H1 (cell line): ENCODE measurements around the gene TLR2. TPM values are rescaled to one million over a fixed set of nuclear protein-coding genes. Genes with fewer than 3 reads are reported as not detected.

Source experiments
- CTCF ChIA-PET: fragments of 300-600 bp; sonication (Branson Sonifier 250); formaldehyde crosslinking; loops from one replicate; lab custom pipeline; 2021; ENCODE audit not compliant: partially characterized antibody; lab: Charles Lee
- POLR2A ChIA-PET: fragments of 300-600 bp; sonication (Branson Sonifier 250); formaldehyde crosslinking; loops from one replicate; lab custom pipeline; 2021; ENCODE audit warnings: inconsistent platforms; ENCODE audit not compliant: partially characterized antibody; lab: Charles Lee
- DNase-seq, 2 experiments: peaks; one replicate each; pipeline versions ENCODE4 v3.0.0 to v3.0.0-alpha.2; 2010 to 2022; ENCODE audit warnings: low spot score in 2 of 2, low read depth in 1 of 2, mixed read lengths in 1 of 2
- FAIRE-seq: peaks from 2 replicates; lab custom pipeline; 2011; peaks lifted over from hg19 to GRCh38; lab: Jason Lieb, UNC
- H2AFZ ChIP-seq: 2 replicates; pipeline ENCODE4 v1.8.1; 2012; ENCODE audit warnings: low read length, inconsistent platforms
- H2AK5ac ChIP-seq: 2 replicates; pipeline ENCODE4 v1.6.1; 2013; ENCODE audit warnings: low read depth, low read length
- H2BK120ac ChIP-seq: replicated peaks from 2 replicates; pipeline ENCODE3; 2013; ENCODE audit warnings: low read depth, low read length, inconsistent platforms
- H2BK12ac ChIP-seq: 2 replicates; pipeline ENCODE4 v1.6.1; 2013; ENCODE audit warnings: low read depth, low read length
- H2BK15ac ChIP-seq: 2 replicates; pipeline ENCODE4 v1.6.1; 2013; ENCODE audit warnings: low read length
- H2BK20ac ChIP-seq: 2 replicates; pipeline ENCODE4 v1.6.1; 2013; ENCODE audit warnings: low read length
- H2BK5ac ChIP-seq: 2 replicates; pipeline ENCODE4 v1.6.1; 2013; ENCODE audit warnings: low read depth, low read length
- H3K14ac ChIP-seq: 2 replicates; pipeline ENCODE4 v1.6.1; 2013; ENCODE audit warnings: inconsistent platforms; ENCODE audit not compliant: insufficient read length
- H3K18ac ChIP-seq: 2 replicates; pipeline ENCODE4 v1.6.1; 2013; ENCODE audit warnings: low read length; ENCODE audit errors: extremely low read depth
- H3K23ac ChIP-seq: 2 replicates; pipeline ENCODE4 v1.6.1; 2013; ENCODE audit warnings: inconsistent platforms; ENCODE audit not compliant: insufficient read length
- H3K23me2 ChIP-seq: 2 replicates; pipeline ENCODE4 v1.6.1; 2013; ENCODE audit warnings: low read depth, low read length
- H3K27ac ChIP-seq: 2 replicates; pipeline ENCODE4 v1.6.1; 2011; ENCODE audit warnings: low read depth, low read length, inconsistent platforms
- H3K27me3 ChIP-seq, 4 experiments: replicated peaks in 1 of 4; 1 replicate in 1 of 4; 2 replicates in 3 of 4; pipeline versions ENCODE4 v1.6.1 to v1.8.1; 2011 to 2013; ENCODE audit warnings: low read length in 3 of 4, mild to moderate bottlenecking in 3 of 4, inconsistent platforms in 2 of 4, mixed read lengths in 2 of 4, moderate library complexity in 1 of 4; ENCODE audit not compliant: control insufficient read depth in 3 of 4, insufficient read depth in 3 of 4; ENCODE audit errors: extremely low read depth in 1 of 4
- H3K36me3 ChIP-seq, 4 experiments: 2 replicates each; pipeline versions ENCODE4 v1.6.1 to v1.8.1; 2011 to 2013; ENCODE audit warnings: mild to moderate bottlenecking in 4 of 4, low read length in 3 of 4, moderate library complexity in 2 of 4, control low read depth in 1 of 4, inconsistent platforms in 1 of 4; ENCODE audit not compliant: insufficient read depth in 4 of 4, control insufficient read depth in 2 of 4
- H3K4ac ChIP-seq: replicated peaks from 2 replicates; pipeline ENCODE3; 2013; ENCODE audit warnings: low read length, low read depth, mixed read lengths, inconsistent platforms; ENCODE audit not compliant: insufficient read length
- H3K4me1 ChIP-seq, 4 experiments: replicated peaks in 1 of 4; 1 replicate in 1 of 4; 2 replicates in 3 of 4; pipeline versions ENCODE4 v1.6.1 to v1.8.1; 2011 to 2013; ENCODE audit warnings: low read length in 3 of 4, inconsistent platforms in 2 of 4, mixed read lengths in 1 of 4; ENCODE audit not compliant: insufficient read depth in 4 of 4, control insufficient read depth in 3 of 4
- H3K4me2 ChIP-seq, 2 experiments: 2 replicates each; pipeline versions ENCODE4 v1.6.1 to v1.8.1; 2011 to 2013; ENCODE audit warnings: low read depth in 2 of 2, low read length in 2 of 2, control low read depth in 1 of 2, inconsistent platforms in 1 of 2, mild to moderate bottlenecking in 1 of 2; ENCODE audit not compliant: insufficient read depth in 1 of 2
- H3K4me3 ChIP-seq, 4 experiments: fragments of 200-600, 300-600 bp in 1 of 4; sonication (generic), shearing (Covaris generic), sonication (Bioruptor Twin) in 1 of 4; 2 replicates each; pipeline versions ENCODE4 v1.5.1 to v1.8.1; 2011 to 2016; ENCODE audit warnings: low read length in 4 of 4, low read depth in 3 of 4, control low read depth in 2 of 4, inconsistent platforms in 2 of 4, mild to moderate bottlenecking in 2 of 4, mixed read lengths in 1 of 4, moderate library complexity in 1 of 4; ENCODE audit not compliant: insufficient read depth in 2 of 4; ENCODE audit errors: extremely low read depth in 1 of 4
- H3K56ac ChIP-seq: replicated peaks from 2 replicates; pipeline ENCODE3; 2013; ENCODE audit warnings: low read depth, mild to moderate bottlenecking, mixed read lengths, low read length, inconsistent platforms; ENCODE audit not compliant: insufficient read length
- H3K79me1 ChIP-seq: 2 replicates; pipeline ENCODE4 v1.6.1; 2013; ENCODE audit warnings: low read depth, low read length, control low read depth
- H3K79me2 ChIP-seq, 2 experiments: 2 replicates each; pipeline versions ENCODE4 v1.6.1 to v1.8.1; 2012 to 2013; ENCODE audit warnings: low read length in 2 of 2, mild to moderate bottlenecking in 2 of 2, inconsistent platforms in 1 of 2; ENCODE audit not compliant: insufficient read depth in 2 of 2, control insufficient read depth in 1 of 2
- H3K9ac ChIP-seq, 4 experiments: replicated peaks in 1 of 4; 1 replicate in 1 of 4; 2 replicates in 3 of 4; pipeline versions ENCODE4 v1.6.1 to v1.8.1; 2011 to 2013; ENCODE audit warnings: low read depth in 3 of 4, low read length in 3 of 4, control low read depth in 2 of 4, mild to moderate bottlenecking in 2 of 4, moderate library complexity in 2 of 4, inconsistent platforms in 1 of 4; ENCODE audit errors: extremely low read depth in 1 of 4
- H3K9me3 ChIP-seq, 2 experiments: 2 replicates each; pipeline versions ENCODE4 v1.6.1 to v1.8.1; 2012 to 2013; ENCODE audit warnings: mild to moderate bottlenecking in 2 of 2, moderate library complexity in 2 of 2, control low read depth in 1 of 2, inconsistent platforms in 1 of 2, low read depth in 1 of 2, low read length in 1 of 2, mixed read lengths in 1 of 2; ENCODE audit not compliant: insufficient read depth in 2 of 2
- H4K20me1 ChIP-seq, 2 experiments: replicated peaks in 1 of 2; 2 replicates each; pipeline versions ENCODE3 to v1.8.1; 2011 to 2013; ENCODE audit warnings: inconsistent platforms in 2 of 2, low read length in 2 of 2, mild to moderate bottlenecking in 1 of 2; ENCODE audit not compliant: insufficient read depth in 2 of 2, control insufficient read depth in 1 of 2
- H4K5ac ChIP-seq: 2 replicates; pipeline ENCODE4 v1.6.1; 2013; ENCODE audit warnings: low read length, low read depth, mixed read lengths, inconsistent platforms; ENCODE audit not compliant: insufficient read length
- H4K8ac ChIP-seq: 2 replicates; pipeline ENCODE4 v1.8.0; 2013; ENCODE audit warnings: mild to moderate bottlenecking, moderate library complexity, low read length, inconsistent platforms; ENCODE audit not compliant: insufficient read depth; ENCODE audit errors: extremely low read depth
- H4K91ac ChIP-seq: replicated peaks from 2 replicates; pipeline ENCODE3; 2013; ENCODE audit warnings: low read length, mixed read lengths, inconsistent platforms; ENCODE audit not compliant: insufficient read length
- BRCA1 ChIP-seq: IDR thresholded peaks from 2 replicates; pipeline ENCODE4 v1.6.1; 2012; ENCODE audit warnings: low read depth, low read length, improper control_type of control experiment
- CHD2 ChIP-seq: IDR thresholded peaks from 2 replicates; pipeline ENCODE4 v1.6.1; 2012; ENCODE audit warnings: low read length, improper control_type of control experiment
- SP1 ChIP-seq: IDR thresholded peaks from 2 replicates; pipeline ENCODE4 v1.6.1; 2011; ENCODE audit warnings: low read depth, low read length
- WGBS, 2 experiments: shearing (Covaris generic) in 1 of 2; methylation state at CpG; one replicate each; pipeline versions ENCODE4 v1.1.6 to v1.1.7; 2013 to 2015; ENCODE audit warnings: low lambda C conversion rate in 2 of 2, mixed read lengths in 2 of 2, inconsistent platforms in 1 of 2, low coverage in 1 of 2, missing lambda C conversion rate in 1 of 2; ENCODE audit not compliant: insufficient replicate concordance in 2 of 2, insufficient coverage in 1 of 2, insufficient read length in 1 of 2; ENCODE audit errors: extremely low coverage in 1 of 2, missing lambda C conversion rate in 1 of 2; 5-methylcytosine and 5-hydroxymethylcytosine counted together
- polyA plus RNA-seq, 7 experiments: library from polyadenylated mRNA; depleted of rRNA in 3 of 7; stranded (reverse) in 5 of 7; unstranded in 2 of 7; fragments of >200 nt in 5 of 7; fragments of 200-250 nt in 2 of 7; gene quantifications; 1 replicate in 5 of 7; 2 replicates in 1 of 7; 4 replicates in 1 of 7; pipeline versions ENCODE4 v1.2.1 to v1.2.3, GENCODE V29; 2011 to 2013; ENCODE audit warnings: missing spikeins in 2 of 7, mixed read lengths in 2 of 7
- total RNA-seq: library from RNA; stranded (reverse); fragmentation: NEBNext Ultra II Directional; extraction: Animal tissue kit (Norgen Biotek cat#: 25700); gene quantifications from 2 replicates; pipeline ENCODE4 v1.2.1, GENCODE V29; 2021

Gene TLR2
- total and polyA plus RNA-seq, 2 of the 8 experiments (the other 6 are each of a cell fraction or from before 2014, with no cell fraction given) = 1.3 TPM

DNA sequence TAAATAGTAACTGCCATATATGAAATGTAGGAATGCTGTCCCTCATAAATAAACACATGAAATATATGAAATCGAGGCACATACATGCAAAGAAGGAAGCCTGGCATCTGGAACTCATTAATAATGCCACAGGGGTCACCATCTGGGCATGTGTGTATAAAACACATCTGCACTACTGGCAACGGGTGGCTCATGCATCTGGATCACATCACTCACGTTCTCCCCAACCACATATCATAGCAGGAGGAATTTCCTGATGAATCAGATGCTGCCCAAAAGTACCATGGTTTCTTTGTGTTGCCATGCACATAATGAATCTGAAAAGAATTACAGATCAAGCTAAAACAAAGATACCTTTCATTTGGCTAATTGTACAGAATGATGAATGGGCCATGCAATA is 47.2 kb downstream of the TLR2 start:
- Histone ChIP-seq H3K9ac (no peak overlapping the region), H2AK5ac (no peak overlapping the region), H3K4me2 (no peak overlapping the region), H4K91ac (no peak overlapping the region), H3K79me1 (no peaks in the 10 kb centered on the region), H2BK5ac (no peak overlapping the region), H2BK12ac (no peak overlapping the region), H3K56ac (no peak overlapping the region), H2AFZ (no peak overlapping the region), H3K18ac (no peak overlapping the region), H2BK15ac (no peak overlapping the region), H3K9me3 (no peaks in the 10 kb centered on the region), H4K5ac (no peak overlapping the region), H3K36me3 (no peaks in the 10 kb centered on the region), H4K8ac (no peak overlapping the region), H3K79me2 (no peaks in the 10 kb centered on the region), H3K23me2 (no peaks in the 10 kb centered on the region), H3K14ac (no peak overlapping the region), H2BK120ac (no peak overlapping the region), H3K23ac (no peak overlapping the region), H3K4me3 (no peak overlapping the region), H2BK20ac (no peak overlapping the region)
- DNase-seq = no peak
- FAIRE-seq = no peak
- CTCF ChIA-PET = interaction anchor here (1.6 kb wide), 1 partner anchor 97 kb away, joined by 3 read pairs; no protein-coding TSS in a partner anchor
- 78% methylated on average over 3 of the region's 3 CpGs; no CpG with 5 or more reads in 1 of the 2 experiments for WGBS, 2 experiments
- TF ChIP-seq SP1 = no peak
- TF ChIP-seq BRCA1 = no peak
- TF ChIP-seq CHD2 = no peak
- TF ChIP-seq, all 59 proteins: peak for 0
- Histone ChIP-seq H3K27me3 (no peaks in the 10 kb centered on the region), H3K27ac (no peak overlapping the region), H3K4ac (no peak overlapping the region), H3K4me1 (no peaks in the 10 kb centered on the region), H4K20me1 (no peaks in the 10 kb centered on the region)
- POLR2A ChIA-PET = interaction anchor here (0.6 kb wide), 1 partner anchor 59 kb away, joined by 3 read pairs; no protein-coding TSS in a partner anchor
